ENCODE results near the gene CNTFR. TPM values are rescaled to one million over a fixed set of nuclear protein-coding genes. Genes with fewer than 3 reads are reported as not detected.

Gene CNTFR
- total and polyA plus RNA-seq, 2 of the 8 experiments (the other 6 are each of a cell fraction or from before 2014, with no cell fraction given), result 1.2 to 4.2 TPM

GRCh38 chr9:34611811-34612787, 22.6 kb upstream of the CNTFR start, which contains the start of gene RPP25L (continued):
- TF ChIP-seq CTCF (IDR thresholded peaks at IDR 0.05; ENCODE audit: control extremely low read depth in 1 of 3, insufficient read depth in 1 of 3, low read depth in 1 of 3, low read length in 3 of 3) (peak in 1 of 3 experiments; percentile 3; a peak in 1 of 4 replicates), MAFK (IDR thresholded peaks at IDR 0.05; ENCODE audit: low read depth, low read length) (no peak), RXRA (IDR thresholded peaks at IDR 0.05; ENCODE audit: insufficient read depth, low read depth, low read length) (no peak), KDM4A (IDR thresholded peaks at IDR 0.05; ENCODE audit: low read depth, low read length, severe bottlenecking) (peak; percentile 90), NRF1 (IDR thresholded peaks at IDR 0.05; ENCODE audit: low read depth, low read length) (no peak), SIRT6 (IDR thresholded peaks at IDR 0.05; ENCODE audit: low read length) (no peak), SIN3A (conservative IDR thresholded peaks at IDR 0.05 in 1 of 2, IDR thresholded peaks at IDR 0.05 in 1 of 2; ENCODE audit: low read depth in 1 of 2, low read length in 2 of 2) (0 out of 4 replicates have a peak, but pooled peaks of 1 of the 2 experiments have one; percentile 45), GABPA (IDR thresholded peaks at IDR 0.05; ENCODE audit: borderline replicate concordance, insufficient read depth, low read length) (no peak), EP300 (IDR thresholded peaks at IDR 0.05; ENCODE audit: borderline replicate concordance in 1 of 2, low read depth in 2 of 2, low read length in 2 of 2) (no peak), SP2 (IDR thresholded peaks at IDR 0.05; ENCODE audit: low read length) (no peak), SAP30 (IDR thresholded peaks at IDR 0.05; ENCODE audit: insufficient read depth, insufficient replicate concordance, low read length) (no peak), POLR2A (IDR thresholded peaks at IDR 0.05; ENCODE audit: control extremely low read depth in 1 of 2, low read depth in 2 of 2, low read length in 2 of 2) (peak in 1 of 2 experiments; percentile 44; a peak in 1 of 3 replicates), CHD2 (IDR thresholded peaks at IDR 0.05; ENCODE audit: low read length) (no peak), RBBP5 (IDR thresholded peaks at IDR 0.05; ENCODE audit: borderline replicate concordance, low read depth, low read length) (peak; percentile 29; the same call in 1 of the 2 replicates), ZNF274 (IDR thresholded peaks at IDR 0.05; ENCODE audit: borderline replicate concordance, extremely low read depth, low read length) (no peak), CREB1 (IDR thresholded peaks at IDR 0.05) (no peak), TBP (IDR thresholded peaks at IDR 0.05; ENCODE audit: low read depth, low read length) (peak; percentile 50; the same call in 1 of the 2 replicates)
- TF ChIP-seq, protein P1, sequence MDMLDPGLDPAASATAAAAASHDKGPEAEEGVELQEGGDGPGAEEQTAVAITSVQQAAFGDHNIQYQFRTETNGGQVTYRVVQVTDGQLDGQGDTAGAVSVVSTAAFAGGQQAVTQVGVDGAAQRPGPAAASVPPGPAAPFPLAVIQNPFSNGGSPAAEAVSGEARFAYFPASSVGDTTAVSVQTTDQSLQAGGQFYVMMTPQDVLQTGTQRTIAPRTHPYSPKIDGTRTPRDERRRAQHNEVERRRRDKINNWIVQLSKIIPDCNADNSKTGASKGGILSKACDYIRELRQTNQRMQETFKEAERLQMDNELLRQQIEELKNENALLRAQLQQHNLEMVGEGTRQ (IDR thresholded peaks at IDR 0.05; ENCODE audit: low read length), result no peak
- TF ChIP-seq, protein P2, sequence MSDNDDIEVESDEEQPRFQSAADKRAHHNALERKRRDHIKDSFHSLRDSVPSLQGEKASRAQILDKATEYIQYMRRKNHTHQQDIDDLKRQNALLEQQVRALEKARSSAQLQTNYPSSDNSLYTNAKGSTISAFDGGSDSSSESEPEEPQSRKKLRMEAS (IDR thresholded peaks at IDR 0.05), result peak; percentile 57

Data from H1 (cell line).